SK-N-SH treated with all-trans-retinoic acid at 6 μM for 48 hours (cell line): ENCODE measurements around the gene IFNL2.
"Not testable (repeated sequence)": the region's sequence is repeated elsewhere in the genome, so short reads cannot be mapped to it uniquely, and the experiment has no call there.

Source experiments
- ATAC-seq: fragments of 200-7000 bp; cut with Tn5 transposase; 3 replicates; pipeline ENCODE4 v1.9.1; 2020; ENCODE audit warnings: mild to moderate bottlenecking, moderate library complexity
- BACH2 ChIP-seq: fragments of 250-450 bp; sonication (Bioruptor Pico); IDR thresholded peaks from 2 replicates; pipeline ENCODE4 v1.9.0; 2021; ENCODE audit warnings: mild to moderate bottlenecking, borderline replicate concordance
- CREB5 ChIP-seq: fragments of 250-450 bp; sonication (Bioruptor Pico); IDR thresholded peaks from 2 replicates; pipeline ENCODE4 v1.5.1; 2020; ENCODE audit warnings: low read depth, mild to moderate bottlenecking, moderate library complexity
- CSDC2 ChIP-seq: fragments of 250-450 bp; sonication (Bioruptor Pico); IDR thresholded peaks from 2 replicates; pipeline ENCODE4 v1.5.0; 2020; ENCODE audit warnings: mild to moderate bottlenecking, moderate library complexity
- CSRNP3 ChIP-seq: fragments of 250-450 bp; sonication (Bioruptor Pico); IDR thresholded peaks from 2 replicates; pipeline ENCODE4 v1.5.1; 2021; ENCODE audit warnings: mild to moderate bottlenecking, moderate library complexity
- ESRRG ChIP-seq: fragments of 250-450 bp; sonication (Bioruptor Pico); IDR thresholded peaks from 2 replicates; pipeline ENCODE4 v1.6.1; 2021; ENCODE audit warnings: mild to moderate bottlenecking
- GLIS3 ChIP-seq: fragments of 250-450 bp; sonication (Bioruptor Pico); IDR thresholded peaks from 2 replicates; pipeline ENCODE4 v1.5.0; 2020; ENCODE audit warnings: mild to moderate bottlenecking, moderate library complexity
- ISL1 ChIP-seq: fragments of 250-450 bp; sonication (Bioruptor Pico); IDR thresholded peaks from 2 replicates; pipeline ENCODE4 v2.1.2; 2022; ENCODE audit warnings: mild to moderate bottlenecking, moderate library complexity
- PATZ1 ChIP-seq: fragments of 250-450 bp; sonication (Bioruptor Pico); IDR thresholded peaks from 2 replicates; pipeline ENCODE4 v1.8.0; 2020; ENCODE audit warnings: mild to moderate bottlenecking, moderate library complexity, borderline replicate concordance
- POU6F1 ChIP-seq: fragments of 250-450 bp; sonication (Bioruptor Pico); IDR thresholded peaks from 2 replicates; pipeline ENCODE4 v1.8.0; 2021; ENCODE audit warnings: low read depth, mild to moderate bottlenecking, moderate library complexity, borderline replicate concordance
- PPARA ChIP-seq: fragments of 250-450 bp; sonication (Bioruptor Pico); IDR thresholded peaks from 2 replicates; pipeline ENCODE4 v1.5.0; 2020; ENCODE audit warnings: mild to moderate bottlenecking, borderline replicate concordance
- RARB ChIP-seq: fragments of 250-450 bp; sonication (Bioruptor Pico); IDR thresholded peaks from 2 replicates; pipeline ENCODE4 v1.8.0; 2021; ENCODE audit warnings: mild to moderate bottlenecking, moderate library complexity
- SNAI2 ChIP-seq: fragments of 250-450 bp; sonication (Bioruptor Pico); IDR thresholded peaks from 2 replicates; pipeline ENCODE4 v1.5.0; 2020; ENCODE audit warnings: mild to moderate bottlenecking, moderate library complexity
- TCF4 ChIP-seq: fragments of 250-450 bp; sonication (Bioruptor Pico); IDR thresholded peaks from 2 replicates; pipeline ENCODE4 v1.8.0; 2021; ENCODE audit warnings: mild to moderate bottlenecking, moderate library complexity, borderline replicate concordance
- TOX ChIP-seq: fragments of 250-450 bp; sonication (Bioruptor Pico); IDR thresholded peaks from 2 replicates; pipeline ENCODE4 v1.8.0; 2021; ENCODE audit warnings: mild to moderate bottlenecking, moderate library complexity, borderline replicate concordance
- TSHZ2 ChIP-seq: fragments of 250-450 bp; sonication (Bioruptor Pico); IDR thresholded peaks from 2 replicates; pipeline ENCODE4 v1.5.0; 2020; ENCODE audit warnings: mild to moderate bottlenecking, moderate library complexity
- ZFP30 ChIP-seq: fragments of 450-650 bp; formaldehyde crosslinking; IDR thresholded peaks from 2 replicates; pipeline ENCODE4 v1.5.0; 2022; ENCODE audit warnings: mild to moderate bottlenecking, moderate library complexity
- ZNF70 ChIP-seq: fragments of 450-650 bp; formaldehyde crosslinking; IDR thresholded peaks from 2 replicates; pipeline ENCODE4 v1.5.0; 2020; ENCODE audit warnings: mild to moderate bottlenecking, moderate library complexity

Gene IFNL2

GRCh38 chr19:39270036-39270871 is 2.1 kb downstream of the IFNL2 start:
- TF ChIP-seq POU6F1 = no peak
- no peak for TF ChIP-seq SNAI2 (CRISPR knock-in tag)
- TF ChIP-seq PATZ1 (CRISPR knock-in tag) = no peak
- no peak for TF ChIP-seq ESRRG (CRISPR knock-in tag)
- no peak for TF ChIP-seq PPARA
- no peak for TF ChIP-seq BACH2
- TF ChIP-seq TOX (CRISPR knock-in tag) = no peak
- no peak for TF ChIP-seq GLIS3 (CRISPR knock-in tag)
- TF ChIP-seq TSHZ2 (CRISPR knock-in tag) = no peak
- no peak for TF ChIP-seq ZFP30 (CRISPR knock-in tag)
- TF ChIP-seq CSDC2 (CRISPR knock-in tag) = no peak
- TF ChIP-seq ZNF70 (CRISPR knock-in tag) = no peak
- peak; percentile 29; the same call in 1 of the 3 replicates for ATAC-seq

GRCh38 chr19:39273859-39274258 is 5.7 kb downstream of the IFNL2 start:
- ATAC-seq = not testable (repeated sequence)

- no peak for TF ChIP-seq CSRNP3 (CRISPR knock-in tag)
- TF ChIP-seq ESRRG (CRISPR knock-in tag) = no peak
- TF ChIP-seq SNAI2 (CRISPR knock-in tag) = no peak
- no peak for ATAC-seq
These were observed 7.4 kb downstream of the IFNL2 start for GRCh38 chr19:39275578-39275977.

- ATAC-seq = no peak
- TF ChIP-seq CSRNP3 (CRISPR knock-in tag) (no peak), ZFP30 (CRISPR knock-in tag) (no peak)
These were observed 8.5 kb downstream of the IFNL2 start for GRCh38 chr19:39276740-39277139.

GRCh38 chr19:39277598-39277997 is 9.4 kb downstream of the IFNL2 start:
- TF ChIP-seq ISL1 (CRISPR knock-in tag) (no peak), CREB5 (CRISPR knock-in tag) (no peak), RARB (CRISPR knock-in tag) (no peak), ESRRG (CRISPR knock-in tag) (no peak), PATZ1 (CRISPR knock-in tag) (no peak), TCF4 (CRISPR knock-in tag) (no peak)
- TF ChIP-seq, all 23 proteins: peak for 0
- no peak for ATAC-seq
